H9 (cell line): ENCODE measurements around the gene NFX1. TPM values are rescaled to one million over a fixed set of nuclear protein-coding genes. Genes with fewer than 3 reads are reported as not detected.

Experiments
- DNase-seq: peaks from one replicate; pipeline ENCODE4 v3.0.0-alpha.2; 2017
- H2AFZ ChIP-seq: one replicate; pipeline ENCODE4 v1.6.1; 2013; ENCODE audit warnings: mild to moderate bottlenecking, low read length, control low read depth, moderate library complexity
- H2AK5ac ChIP-seq: 2 replicates; pipeline ENCODE4 v1.6.1; 2013; ENCODE audit warnings: low read length, control low read depth, mixed read lengths; ENCODE audit not compliant: insufficient read length
- H2BK120ac ChIP-seq: one replicate; pipeline ENCODE4 v1.6.1; 2013; ENCODE audit warnings: low read depth, mild to moderate bottlenecking, low read length, control low read depth, inconsistent platforms; ENCODE audit not compliant: poor library complexity, severe bottlenecking
- H2BK12ac ChIP-seq: 2 replicates; pipeline ENCODE4 v1.6.1; 2013; ENCODE audit warnings: low read length, control low read depth, mixed read lengths, low read depth; ENCODE audit not compliant: insufficient read length
- H2BK15ac ChIP-seq: 2 replicates; pipeline ENCODE4 v1.6.1; 2013; ENCODE audit warnings: low read depth, low read length, control low read depth
- H2BK20ac ChIP-seq: one replicate; pipeline ENCODE4 v1.6.1; 2013; ENCODE audit warnings: low read depth, mild to moderate bottlenecking, low read length, control low read depth, inconsistent platforms; ENCODE audit not compliant: poor library complexity, severe bottlenecking
- H2BK5ac ChIP-seq: 2 replicates; pipeline ENCODE4 v1.6.1; 2013; ENCODE audit warnings: low read length, control low read depth, mixed read lengths; ENCODE audit not compliant: insufficient read length
- H3K14ac ChIP-seq: 2 replicates; pipeline ENCODE4 v1.6.1; 2013; ENCODE audit warnings: low read length, control low read depth; ENCODE audit not compliant: insufficient read depth
- H3K18ac ChIP-seq: 2 replicates; pipeline ENCODE4 v1.6.1; 2013; ENCODE audit warnings: low read depth, mild to moderate bottlenecking, mixed read lengths, low read length, control low read depth; ENCODE audit not compliant: insufficient read length
- H3K23ac ChIP-seq: 2 replicates; pipeline ENCODE4 v1.6.1; 2013; ENCODE audit warnings: low read length, control low read depth, mixed read lengths, low read depth; ENCODE audit not compliant: insufficient read length
- H3K23me2 ChIP-seq: 2 replicates; pipeline ENCODE4 v1.6.1; 2013; ENCODE audit warnings: low read depth, mild to moderate bottlenecking, mixed read lengths, low read length, control low read depth; ENCODE audit not compliant: insufficient read length, poor library complexity, severe bottlenecking
- H3K27ac ChIP-seq: 2 replicates; pipeline ENCODE4 v1.5.1; 2013; ENCODE audit warnings: low read length, control low read depth, mixed read lengths, low read depth; ENCODE audit not compliant: insufficient read length
- H3K27me3 ChIP-seq: 2 replicates; pipeline ENCODE4 v1.6.1; 2013; ENCODE audit warnings: low read length, control low read depth, inconsistent platforms; ENCODE audit not compliant: insufficient read depth
- H3K4ac ChIP-seq: 2 replicates; pipeline ENCODE4 v1.6.1; 2013; ENCODE audit warnings: low read depth, mild to moderate bottlenecking, control low read depth, inconsistent platforms, low read length, moderate library complexity
- H3K4me1 ChIP-seq: 2 replicates; pipeline ENCODE4 v1.6.1; 2013; ENCODE audit warnings: low read length, control low read depth, inconsistent platforms; ENCODE audit not compliant: insufficient read depth
- H3K4me2 ChIP-seq: 2 replicates; pipeline ENCODE4 v1.6.1; 2013; ENCODE audit warnings: low read length, control low read depth, mixed read lengths; ENCODE audit not compliant: insufficient read length, insufficient read depth
- H3K56ac ChIP-seq: 2 replicates; pipeline ENCODE4 v1.6.1; 2013; ENCODE audit warnings: low read depth, mild to moderate bottlenecking, mixed read lengths, low read length, control low read depth; ENCODE audit not compliant: insufficient read length
- H3K79me1 ChIP-seq: 2 replicates; pipeline ENCODE4 v1.6.1; 2013; ENCODE audit warnings: low read depth, mild to moderate bottlenecking, moderate library complexity, low read length, control low read depth, inconsistent platforms; ENCODE audit not compliant: insufficient read depth, poor library complexity, severe bottlenecking
- H3K79me2 ChIP-seq: 2 replicates; pipeline ENCODE4 v1.6.1; 2013; ENCODE audit warnings: low read length, control low read depth, inconsistent platforms; ENCODE audit not compliant: insufficient read depth
- H3K9ac ChIP-seq: 2 replicates; pipeline ENCODE4 v1.6.1; 2013; ENCODE audit warnings: low read length, control low read depth, mixed read lengths; ENCODE audit not compliant: insufficient read length; ENCODE audit errors: extremely low read depth
- H3K9me3 ChIP-seq: one replicate; pipeline ENCODE4 v1.6.1; 2013; ENCODE audit warnings: low read depth, low read length, inconsistent platforms; ENCODE audit not compliant: control insufficient read depth
- H3T11ph ChIP-seq: one replicate; pipeline ENCODE4 v1.6.1; 2013; ENCODE audit warnings: mild to moderate bottlenecking, low read length, control low read depth, inconsistent platforms
- H4K20me1 ChIP-seq: one replicate; pipeline ENCODE4 v1.6.1; 2013; ENCODE audit not compliant: control insufficient read depth, insufficient read length, insufficient read depth
- H4K5ac ChIP-seq: 2 replicates; pipeline ENCODE4 v1.6.1; 2013; ENCODE audit warnings: low read depth, mild to moderate bottlenecking, mixed read lengths, low read length, control low read depth; ENCODE audit not compliant: insufficient read length
- H4K8ac ChIP-seq: replicated peaks from 2 replicates; pipeline ENCODE4 v1.6.1; 2013; ENCODE audit warnings: low read length, control low read depth, mixed read lengths, low read depth; ENCODE audit not compliant: insufficient read length
- H4K91ac ChIP-seq: 2 replicates; pipeline ENCODE4 v1.6.1; 2013; ENCODE audit warnings: low read depth, mild to moderate bottlenecking, moderate library complexity, mixed read lengths, low read length, control low read depth; ENCODE audit not compliant: insufficient read length
- H3K27ac Mint-ChIP-seq, 3 experiments: 2 replicates in 2 of 3; 3 replicates in 1 of 3; pipeline ENCODE4 v1.8.0; 2020 to 2021; ENCODE audit warnings: mixed read lengths in 3 of 3, mild to moderate bottlenecking in 1 of 3, moderate library complexity in 1 of 3
- H3K27me3 Mint-ChIP-seq: 2 replicates; pipeline ENCODE4 v1.8.0; 2021; ENCODE audit warnings: low read depth, mild to moderate bottlenecking, moderate library complexity, mixed read lengths
- H3K36me3 Mint-ChIP-seq, 3 experiments: 2 replicates in 2 of 3; 3 replicates in 1 of 3; pipeline ENCODE4 v1.8.0; 2020 to 2021; ENCODE audit warnings: low read depth in 3 of 3, mixed read lengths in 3 of 3; ENCODE audit not compliant: insufficient read depth in 1 of 3
- H3K4me1 Mint-ChIP-seq, 2 experiments: 2 replicates each; pipeline ENCODE4 v1.8.0; 2020; ENCODE audit warnings: mixed read lengths in 2 of 2
- H3K4me3 Mint-ChIP-seq, 2 experiments: 2 replicates in 1 of 2; 3 replicates in 1 of 2; pipeline ENCODE4 v1.8.0; 2020 to 2021; ENCODE audit warnings: mild to moderate bottlenecking in 2 of 2, mixed read lengths in 2 of 2, moderate library complexity in 1 of 2
- H3K9me3 Mint-ChIP-seq, 2 experiments: 2 replicates in 1 of 2; 3 replicates in 1 of 2; pipeline ENCODE4 v1.8.0; 2020; ENCODE audit warnings: mild to moderate bottlenecking in 2 of 2, mixed read lengths in 2 of 2, moderate library complexity in 1 of 2
- CTCF ChIP-seq: fragments of 200-600 bp; sonication (generic); conservative IDR thresholded peaks from 3 replicates; pipeline ENCODE4 v1.8.0; 2021; ENCODE audit warnings: antibody characterized with exemption, mild to moderate bottlenecking
- whole genome bisulfite sequencing: extraction: QIAGEN DNeasy Blood & Tissue Kit; methylation state at CpG from one replicate; pipeline ENCODE4 v1.1.7; 2013; ENCODE audit warnings: missing lambda C conversion rate, low lambda C conversion rate, mixed read lengths; ENCODE audit not compliant: insufficient read length; ENCODE audit errors: extremely low coverage; 5-methylcytosine and 5-hydroxymethylcytosine counted together
- total RNA-seq: library from RNA; stranded (reverse); gene quantifications from 2 replicates; pipeline ENCODE4 v1.2.1, GENCODE V29; 2021

Gene NFX1
- total RNA-seq, 1 experiment from 2014 or later = 35.1 TPM

GRCh38 chr9:33288828-33289483 lies 1.4 kb upstream of the NFX1 start:
- DNase-seq = no peak
- H3K4me2 ChIP-seq = peak overlapping the region; percentile 89

More at GRCh38 chr9:33288828-33289483, 1.4 kb upstream of the NFX1 start:
- peaks cover 11 to 15% of the 10 kb centered on the region in 2 experiments for H3K4me1 Mint-ChIP-seq
- H3K27ac Mint-ChIP-seq = peak overlapping the region; percentile 44 to 98 (median 44); a peak in 4 of 7 replicates
- Histone ChIP-seq H3K9me3 (no peaks in the 10 kb centered on the region), H3K79me1 (peaks cover 4% of the 10 kb centered on the region), H3K4ac (no peak overlapping the region), H3K23ac (no peak overlapping the region), H3K14ac (no peak overlapping the region), H3K27ac (no peak overlapping the region), H2BK15ac (no peak overlapping the region), H4K5ac (no peak overlapping the region), H2BK5ac (no peak overlapping the region), H4K20me1 (no peaks in the 10 kb centered on the region), H2BK20ac (no peak overlapping the region), H3K4me1 (0 out of 2 replicates have a peak, but pooled peaks cover 2% of the 10 kb centered on the region), H3K56ac (no peak overlapping the region), H3K79me2 (peaks cover 15% of the 10 kb centered on the region; the same call in 1 of the 2 replicates), H3T11ph (no peak overlapping the region), H3K27me3 (no peaks in the 10 kb centered on the region), H2BK120ac (no peak overlapping the region), H4K91ac (no peak overlapping the region), H3K23me2 (no peaks in the 10 kb centered on the region), H3K18ac (no peak overlapping the region), H2AFZ (no peak overlapping the region), H2AK5ac (no peak overlapping the region), H4K8ac (no peak overlapping the region), H3K9ac (no peak overlapping the region), H2BK12ac (no peak overlapping the region)
- H3K36me3 Mint-ChIP-seq = peaks cover 1 to 14% (median 12%) of the 10 kb centered on the region in 3 experiments; a peak in 5 of 7 replicates
- H3K4me3 Mint-ChIP-seq = peak overlapping the region; percentile 96 to 99; a peak in 3 of 5 replicates
- H3K27me3 Mint-ChIP-seq = no peaks in the 10 kb centered on the region
- H3K9me3 Mint-ChIP-seq = peaks cover 0 to 2% of the 10 kb centered on the region in 2 experiments; a peak in 2 of 5 replicates
- TF ChIP-seq CTCF = no peak
- WGBS = no CpG with 5 or more reads among the region's 14 CpGs
